ENCODE results near the gene WNT11.

The WNT11 gene

DNA sequence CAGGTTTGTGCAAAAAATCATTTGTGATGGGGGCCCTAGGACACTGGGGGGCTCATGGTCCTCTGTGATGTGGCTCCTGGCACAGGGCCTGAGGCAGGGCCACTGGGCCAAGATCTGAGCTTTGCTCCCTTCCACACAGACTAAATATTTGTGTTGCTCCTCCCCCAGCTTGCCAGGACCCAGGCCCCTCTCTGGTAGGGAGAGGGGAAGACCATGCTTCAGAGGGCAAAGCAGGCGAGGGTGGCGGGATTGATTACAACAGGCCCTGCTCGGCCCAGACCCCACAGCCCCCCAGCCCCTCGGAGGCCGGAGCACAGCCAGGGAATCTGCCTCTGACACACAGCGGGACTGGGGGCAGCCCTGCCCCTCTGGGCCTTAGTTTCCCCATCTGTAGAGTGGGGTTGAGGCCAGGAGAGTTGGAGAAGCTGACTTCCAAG lies 29.0 kb downstream of the WNT11 start:
- DNase-seq: no peak

DNA sequence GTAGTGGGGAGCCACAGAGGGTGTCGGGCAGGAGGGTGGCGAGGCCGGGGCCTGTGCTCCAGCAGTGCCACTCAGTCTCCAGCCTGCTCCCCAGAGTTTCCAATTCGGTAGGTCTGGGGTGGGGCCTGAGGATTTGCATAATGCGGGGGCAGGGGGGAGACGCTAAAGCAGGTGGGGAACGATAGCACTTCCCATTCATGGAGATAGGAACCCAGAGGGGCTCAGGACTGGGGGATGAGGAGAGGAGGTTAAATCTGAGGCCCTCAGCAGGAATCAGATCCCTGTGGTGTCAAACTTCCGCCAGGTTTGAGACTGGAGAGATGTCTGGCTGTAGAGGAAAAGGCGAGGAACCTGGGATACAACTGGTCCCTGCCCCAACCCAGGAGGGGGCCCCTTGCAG lies 29.8 kb downstream of the WNT11 start:
- DNase-seq: no peak

DNA sequence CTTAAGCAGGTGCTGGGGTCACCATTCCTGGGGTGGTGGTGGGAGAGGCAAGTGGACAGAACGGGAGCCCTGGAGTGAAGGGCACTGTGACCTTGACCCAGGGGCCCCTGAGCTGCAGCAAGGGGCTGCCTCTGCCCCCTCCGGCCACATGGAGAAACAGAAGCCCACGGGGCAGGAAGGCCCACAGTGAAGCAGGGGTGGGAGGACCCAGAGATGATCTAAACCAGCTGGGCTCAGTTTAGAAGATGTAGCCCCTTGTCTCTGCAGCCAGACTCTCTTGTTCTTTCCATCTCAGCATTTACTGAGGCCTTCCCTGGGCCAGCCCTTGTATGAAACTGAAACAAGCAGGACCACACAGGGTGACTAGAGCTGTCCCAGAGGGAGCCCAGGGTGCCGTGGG lies 30.5 kb downstream of the WNT11 start:
- no peak for DNase-seq

DNA sequence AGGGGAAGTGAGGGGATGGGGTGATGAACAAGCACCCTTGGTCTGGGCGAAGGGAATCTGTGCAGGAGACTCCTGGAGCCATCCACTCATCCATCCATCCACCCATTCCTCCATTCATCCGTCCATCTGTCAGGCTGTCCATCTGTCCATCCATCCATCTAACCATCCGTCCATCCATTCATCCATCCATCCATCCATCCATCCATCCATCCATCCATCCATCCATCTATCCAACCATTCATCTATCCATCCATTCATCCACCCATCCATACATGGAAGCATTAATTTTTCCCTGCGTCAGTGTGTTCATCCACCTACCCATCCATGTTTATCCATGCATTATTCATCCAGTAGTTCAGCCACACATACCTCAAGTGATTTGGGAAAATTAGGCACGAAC lies 32.0 kb downstream of the WNT11 start:
- DNase-seq: no peak

DNA sequence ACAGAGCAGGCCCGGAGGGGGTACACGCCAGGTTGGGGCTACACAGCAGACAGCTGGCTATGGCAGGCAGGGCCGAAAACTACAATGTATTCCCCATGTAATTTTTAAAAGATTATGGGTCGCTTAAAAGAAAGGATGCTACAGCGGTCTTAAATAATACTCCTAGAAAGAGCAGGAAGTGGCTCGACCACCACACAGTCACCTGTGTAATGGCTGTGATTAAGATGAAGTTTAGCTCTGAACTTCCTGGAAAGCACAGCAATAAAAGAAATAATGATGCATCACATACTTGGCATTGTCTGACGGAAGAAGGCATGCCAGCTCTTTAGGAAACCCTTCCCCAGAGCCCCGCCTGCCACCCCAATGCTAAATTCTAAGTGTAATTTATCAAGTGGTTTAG lies 32.6 kb downstream of the WNT11 start:
- no peak for DNase-seq

DNA sequence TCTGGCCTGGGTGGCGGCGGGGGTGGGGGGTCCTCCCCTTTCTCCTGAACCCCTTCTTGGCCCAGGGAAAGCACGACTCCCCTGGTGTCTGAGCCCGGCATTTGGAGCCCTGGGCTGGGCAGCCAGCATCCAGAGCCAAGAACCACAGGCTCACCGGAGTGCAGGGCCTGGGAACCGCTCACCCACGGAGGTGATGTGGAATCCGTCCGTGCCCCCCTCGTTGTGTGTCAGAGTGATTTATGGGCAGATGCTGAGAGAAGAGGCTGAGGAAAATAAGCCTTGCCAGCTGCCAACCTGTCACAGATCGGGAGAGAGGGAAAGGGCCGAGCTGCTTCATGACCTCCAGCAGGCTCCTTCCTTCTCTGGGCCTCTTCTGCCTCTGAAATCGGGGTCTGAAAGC lies 33.7 kb downstream of the WNT11 start:
- no peak for DNase-seq

DNA sequence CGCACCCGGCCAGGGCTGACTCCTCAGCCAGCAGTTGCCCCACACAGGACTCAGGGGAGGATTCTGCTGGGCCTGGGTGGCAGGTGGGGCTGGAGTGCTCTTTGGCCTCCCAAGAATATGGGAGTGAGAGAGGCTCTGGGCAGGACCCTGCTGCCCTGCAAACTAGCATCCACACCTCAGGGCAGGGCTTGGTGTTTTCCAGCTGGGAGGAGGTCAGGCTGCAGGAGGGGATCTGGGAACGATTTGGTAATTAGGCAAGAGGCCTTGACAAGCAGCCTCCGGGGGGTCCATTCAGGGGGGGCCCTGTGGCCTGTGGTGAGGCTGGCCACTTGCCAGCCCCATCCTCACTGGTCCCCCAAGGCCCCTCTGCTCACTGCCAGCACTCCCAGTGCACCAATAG lies 35.8 kb downstream of the WNT11 start:
- DNase-seq: no peak

DNA sequence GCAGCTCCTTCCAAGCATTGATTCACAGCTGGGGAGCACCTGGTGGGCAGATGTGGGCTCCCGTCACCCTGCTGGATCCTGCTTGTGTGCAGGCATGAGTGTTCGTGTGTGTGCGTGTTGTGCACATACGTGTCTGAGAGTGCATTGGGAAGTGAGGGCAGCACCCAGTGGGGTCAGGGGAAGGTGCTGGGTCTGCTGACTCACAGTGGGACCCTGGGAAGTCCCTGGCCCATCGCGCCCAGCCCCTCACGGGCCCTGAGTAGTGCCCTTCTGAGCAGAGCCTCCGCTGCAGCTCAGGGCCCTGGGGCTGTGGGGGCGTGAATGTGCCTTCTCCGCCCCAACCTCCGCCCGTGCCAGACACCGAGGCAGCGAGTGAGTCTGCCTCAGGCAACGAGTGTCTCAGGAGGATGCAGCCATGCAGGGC lies 36.8 kb downstream of the WNT11 start:
- DNase-seq: peak in 1 of 56 donors; percentile 9

DNA sequence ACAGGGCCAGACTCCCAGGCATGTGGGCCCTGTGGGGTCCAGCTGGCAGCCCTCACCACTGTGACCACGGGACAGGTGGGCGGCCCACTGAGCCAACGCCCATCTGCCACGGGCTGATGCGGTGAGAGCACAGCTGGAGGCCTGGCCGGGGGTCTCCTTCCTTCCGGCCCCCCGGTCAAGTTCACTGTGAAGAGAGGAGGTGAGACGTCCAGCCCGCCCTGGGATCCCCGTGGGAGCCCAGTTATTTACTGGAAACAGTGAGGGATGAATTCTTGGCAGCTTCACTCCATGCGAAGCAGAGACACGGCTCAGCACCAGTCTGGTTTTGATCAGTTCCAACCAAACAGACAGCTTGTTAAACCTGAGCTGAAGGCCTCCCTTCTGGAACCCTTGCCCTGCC lies 38.7 kb downstream of the WNT11 start:
- DNase-seq: no peak

DNA sequence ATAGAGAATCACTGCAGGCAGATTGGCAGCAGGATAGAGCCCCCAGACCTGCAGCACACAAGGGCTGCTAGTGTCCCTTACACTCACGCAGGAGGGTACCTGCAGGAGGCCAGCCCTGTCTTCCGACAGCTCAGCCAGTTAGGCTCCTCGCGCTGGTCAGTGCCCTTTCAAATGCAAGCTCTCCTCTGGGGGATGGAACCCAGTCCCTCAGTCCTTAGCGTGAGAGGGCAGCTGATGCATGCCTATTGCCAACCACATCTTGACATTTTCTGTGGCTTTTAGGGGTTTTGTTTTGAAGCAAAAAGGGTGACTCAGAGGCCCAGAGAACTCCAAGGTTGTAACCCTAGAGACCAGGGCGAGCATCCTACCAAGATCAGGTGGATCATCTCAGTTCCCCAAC lies 40.0 kb downstream of the WNT11 start:
- DNase-seq: no peak

DNA sequence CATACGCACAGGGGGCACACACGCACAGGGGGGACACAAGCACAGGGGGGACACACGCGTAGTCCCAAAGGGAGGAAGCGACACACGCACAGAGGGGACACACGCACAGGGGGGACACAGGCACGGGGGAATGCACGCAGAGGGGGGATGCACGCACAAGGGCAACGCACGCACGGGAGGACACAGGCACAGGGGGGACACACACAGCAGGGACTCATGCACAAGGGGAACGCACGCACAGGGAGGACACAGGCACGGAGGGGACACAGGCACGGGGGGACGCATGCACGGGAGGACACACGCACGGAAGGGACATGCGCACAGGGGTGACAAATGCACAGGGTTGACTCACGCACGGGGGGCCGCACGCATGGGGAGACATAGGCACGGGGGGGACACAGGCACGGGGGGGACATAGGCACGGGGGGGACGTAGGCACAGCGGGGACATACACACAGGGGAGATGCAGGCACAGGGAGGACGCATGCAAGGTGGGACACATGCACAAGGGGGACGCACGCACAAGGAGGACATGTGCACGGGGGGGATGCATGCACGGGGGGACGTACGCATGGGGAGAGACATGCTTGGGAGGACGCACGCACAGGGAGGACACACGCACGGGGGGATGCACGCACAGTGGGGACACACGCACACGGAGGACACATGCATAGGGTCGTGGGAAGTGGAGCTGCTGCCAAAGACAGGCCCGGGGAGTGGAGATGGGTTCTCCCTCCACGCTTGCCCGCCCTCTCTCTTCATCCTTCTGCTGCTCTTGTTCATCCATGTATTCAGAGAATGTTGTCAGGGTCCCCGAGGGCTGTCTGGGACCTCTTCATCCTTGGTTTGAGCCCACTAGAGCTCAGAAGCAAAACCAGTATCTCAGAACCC lies 41.2 kb downstream of the WNT11 start:
- no peak for DNase-seq

DNA sequence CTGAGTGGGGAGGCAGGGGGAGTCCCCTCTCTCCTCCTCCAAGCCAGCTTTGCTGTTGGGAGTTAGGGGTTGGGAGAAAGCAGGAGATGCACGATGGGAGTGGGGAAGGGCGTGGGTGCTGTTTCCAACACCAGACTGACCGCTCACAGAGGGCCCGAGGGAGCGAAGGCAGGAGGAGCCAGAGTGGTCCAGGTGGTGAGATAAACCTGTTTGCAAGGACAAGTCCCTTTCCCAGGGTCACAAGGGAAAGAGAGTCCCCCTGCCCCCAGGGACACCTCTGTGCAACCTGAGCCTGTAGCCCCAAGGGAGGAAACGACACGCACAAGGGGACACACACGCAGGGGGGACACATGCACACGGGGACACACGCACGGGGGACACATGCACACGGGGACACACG lies 42.2 kb downstream of the WNT11 start:
- DNase-seq: no peak

DNA sequence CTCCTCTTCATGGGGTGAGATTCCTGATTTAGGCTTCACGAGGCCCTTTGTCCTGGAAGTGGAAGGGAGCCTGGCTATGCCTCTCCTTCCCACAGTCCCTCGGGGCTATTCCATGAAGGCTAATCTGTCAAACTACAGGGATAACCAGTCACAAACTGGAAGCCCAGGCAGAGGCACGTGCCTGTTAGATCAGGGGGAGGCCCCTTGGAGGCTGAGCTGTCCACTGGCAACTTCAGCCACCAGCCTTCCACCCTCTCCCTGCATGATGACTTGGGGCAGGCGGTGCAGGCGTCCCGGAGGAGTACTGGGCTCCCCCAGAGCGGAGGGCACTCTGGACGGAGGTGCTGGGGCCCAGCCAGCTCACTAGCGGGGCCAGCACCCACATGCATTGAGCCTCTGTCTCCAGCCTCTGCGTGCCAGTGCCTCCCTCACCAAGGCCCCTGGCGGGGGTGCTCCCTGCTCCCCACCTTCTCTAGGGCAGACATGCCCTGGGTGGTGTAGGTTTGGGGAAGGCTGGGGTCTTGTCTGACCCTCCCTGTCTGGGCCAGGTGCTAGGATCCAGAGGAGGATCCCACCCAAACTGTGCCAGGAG lies 42.9 kb downstream of the WNT11 start:
- no peak for DNase-seq

DNA sequence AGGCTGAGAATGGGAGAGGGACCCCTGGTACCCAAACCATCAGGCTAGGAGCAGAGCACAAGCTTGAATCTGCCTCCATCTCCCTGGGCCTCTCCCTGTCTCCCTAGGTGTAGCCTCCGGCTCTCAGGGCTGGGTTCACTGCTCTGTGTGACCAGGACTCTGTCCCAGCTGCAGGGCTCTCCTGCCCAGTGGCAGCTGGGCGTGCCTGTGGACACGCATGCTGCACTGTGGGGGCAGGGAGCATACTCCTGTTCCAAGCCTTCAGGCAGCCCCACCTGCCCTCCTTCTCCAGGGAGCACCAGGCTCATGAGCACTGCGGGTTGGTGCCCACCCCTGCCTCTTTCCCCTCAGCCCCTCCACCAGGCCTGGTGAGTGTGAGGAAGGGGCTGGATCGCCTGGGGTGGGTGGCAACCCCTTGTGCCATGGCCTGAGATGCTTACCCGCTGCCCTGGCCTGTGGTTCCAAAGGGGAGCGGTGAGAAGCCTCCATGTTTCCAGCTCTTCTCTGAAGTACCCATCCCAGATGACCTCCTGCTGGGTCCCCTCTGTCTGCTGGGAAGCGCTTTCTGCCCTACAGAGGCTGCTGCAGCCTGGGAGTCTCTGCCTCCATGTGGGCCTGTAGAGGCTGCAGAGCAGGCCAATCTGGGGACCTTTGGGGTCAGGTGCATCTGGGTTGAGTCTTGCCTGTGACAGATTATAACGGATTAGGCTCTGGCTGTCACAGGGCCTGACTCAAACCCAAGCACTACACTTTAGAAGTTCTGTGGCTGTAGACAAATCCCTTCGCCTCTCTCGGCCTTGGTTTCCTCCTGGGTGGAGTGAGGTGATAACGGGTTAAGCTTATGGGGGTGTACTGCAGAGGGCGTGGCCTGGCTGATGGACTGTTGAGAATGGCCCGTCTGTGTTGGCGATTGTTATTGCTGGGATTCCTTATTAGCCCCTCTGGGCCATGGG lies 43.7 kb downstream of the WNT11 start:
- DNase-seq: no peak

DNA sequence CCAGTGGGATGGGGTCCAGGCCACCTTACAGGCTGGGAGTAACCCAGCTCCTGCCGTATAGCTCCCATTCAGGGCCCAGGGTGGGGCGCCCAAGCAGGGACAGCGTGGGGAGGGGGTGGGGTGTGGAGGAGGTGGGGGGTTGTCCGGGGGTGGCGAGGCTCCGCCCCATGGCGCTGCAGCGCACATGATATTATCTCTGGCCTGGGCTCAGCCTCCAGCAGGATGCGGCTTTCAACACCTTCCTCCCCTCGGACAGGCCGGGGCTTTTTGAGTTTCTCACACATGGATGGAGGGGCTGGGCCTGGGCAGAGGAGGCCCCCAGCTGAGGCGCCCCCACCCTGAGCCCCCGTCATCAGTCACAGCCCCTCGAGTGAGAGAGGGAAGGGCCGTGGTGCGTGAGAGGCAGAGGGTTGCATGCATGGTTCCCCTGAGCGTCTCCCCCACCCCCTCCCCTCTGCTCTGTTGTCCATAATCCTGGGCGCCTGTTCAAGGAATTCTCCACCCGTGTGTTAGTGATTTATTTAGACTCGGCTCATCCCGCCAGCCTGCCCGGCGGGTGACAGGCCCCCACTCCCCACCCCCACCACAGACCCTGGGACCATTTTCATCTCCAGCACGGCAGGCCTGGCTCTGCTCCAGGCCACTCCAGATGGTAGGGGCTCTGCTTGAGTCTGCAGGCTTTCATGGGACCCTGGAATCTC lies 44.9 kb downstream of the WNT11 start:
- no peak for DNase-seq

DNA sequence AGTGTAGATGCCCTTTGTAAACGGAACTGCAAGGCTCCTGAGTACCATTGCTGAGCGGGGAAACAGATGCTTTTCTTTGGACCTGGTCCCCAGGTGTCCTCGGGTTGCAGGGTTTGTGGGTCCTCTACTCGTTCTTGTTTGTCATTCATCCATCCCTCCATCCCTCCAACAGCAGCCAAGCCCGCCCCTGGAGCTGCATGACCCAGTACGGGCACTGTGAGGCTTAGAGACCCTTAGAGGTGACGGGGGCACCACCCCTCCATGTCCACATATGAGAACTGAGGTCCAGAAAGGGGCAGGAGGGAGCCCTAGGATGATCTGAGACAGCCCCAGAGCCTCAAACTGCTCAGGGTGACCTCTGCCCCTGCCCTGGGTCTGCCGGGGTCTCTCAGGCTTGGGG lies 45.4 kb downstream of the WNT11 start:
- no peak for DNase-seq

DNA sequence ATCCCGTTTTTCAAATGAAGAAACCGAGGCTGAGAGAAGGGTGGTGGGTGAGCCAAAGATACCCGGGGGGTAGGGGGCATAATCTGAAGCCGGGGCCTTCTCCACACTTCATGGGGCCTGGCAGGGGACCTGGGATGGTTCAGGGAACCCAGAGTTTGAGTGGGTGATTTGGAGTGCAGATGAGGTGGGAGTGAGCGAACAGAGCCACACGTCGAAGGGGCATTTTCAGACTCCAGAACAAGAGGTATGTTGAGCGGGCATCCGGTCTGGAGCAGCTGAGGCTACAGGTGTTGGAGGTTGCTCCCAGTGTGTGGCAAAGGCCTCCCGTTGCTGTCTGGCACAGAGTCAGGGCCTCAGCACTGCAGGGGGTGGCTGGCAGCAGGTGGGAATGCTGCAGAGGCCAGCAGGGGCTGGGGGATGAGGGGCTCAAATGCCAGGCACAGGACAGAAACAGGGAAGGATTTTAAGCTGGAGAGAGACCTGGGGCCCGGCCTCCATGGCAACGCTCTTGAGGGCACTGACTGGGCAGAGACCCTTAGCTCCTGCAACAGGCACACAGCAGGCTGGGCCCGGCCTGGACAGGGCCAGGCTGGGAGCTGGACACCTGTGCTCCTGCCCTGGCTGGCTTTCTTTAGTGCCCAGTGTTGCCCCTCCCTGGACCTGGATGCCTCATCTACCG lies 46.2 kb downstream of the WNT11 start:
- DNase-seq: no peak

DNA sequence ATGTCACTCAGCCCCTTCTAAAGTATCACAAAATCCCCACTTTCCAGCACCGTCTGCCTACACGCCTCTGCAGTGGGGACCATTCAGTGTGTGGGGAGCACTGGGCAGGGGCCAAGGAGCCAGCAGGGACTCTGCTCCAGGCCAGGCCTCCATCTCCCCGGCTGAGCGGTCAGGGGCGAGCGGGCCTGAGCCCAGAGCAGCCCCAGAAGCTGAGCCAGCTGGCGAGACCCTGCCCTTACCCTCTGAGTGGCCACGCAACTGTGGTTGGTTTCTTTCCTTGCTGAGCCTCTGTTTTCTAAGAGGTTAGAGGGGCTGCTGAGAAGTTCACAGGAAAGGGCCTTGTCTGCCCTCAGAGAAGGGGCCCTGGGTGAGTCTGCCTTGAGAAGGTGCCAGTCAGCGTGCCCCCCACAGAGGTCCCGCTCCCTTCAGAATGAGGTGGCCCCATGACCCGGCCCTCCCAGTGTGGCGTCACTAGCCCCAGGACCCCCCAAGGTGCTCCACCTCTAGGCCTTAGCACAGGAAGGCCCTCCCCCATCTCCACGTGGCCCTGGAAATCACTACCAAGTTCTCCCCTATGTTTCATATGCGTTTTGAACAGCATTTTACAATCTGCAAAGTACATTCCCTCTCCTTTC lies 46.9 kb downstream of the WNT11 start:
- no peak for DNase-seq

DNA sequence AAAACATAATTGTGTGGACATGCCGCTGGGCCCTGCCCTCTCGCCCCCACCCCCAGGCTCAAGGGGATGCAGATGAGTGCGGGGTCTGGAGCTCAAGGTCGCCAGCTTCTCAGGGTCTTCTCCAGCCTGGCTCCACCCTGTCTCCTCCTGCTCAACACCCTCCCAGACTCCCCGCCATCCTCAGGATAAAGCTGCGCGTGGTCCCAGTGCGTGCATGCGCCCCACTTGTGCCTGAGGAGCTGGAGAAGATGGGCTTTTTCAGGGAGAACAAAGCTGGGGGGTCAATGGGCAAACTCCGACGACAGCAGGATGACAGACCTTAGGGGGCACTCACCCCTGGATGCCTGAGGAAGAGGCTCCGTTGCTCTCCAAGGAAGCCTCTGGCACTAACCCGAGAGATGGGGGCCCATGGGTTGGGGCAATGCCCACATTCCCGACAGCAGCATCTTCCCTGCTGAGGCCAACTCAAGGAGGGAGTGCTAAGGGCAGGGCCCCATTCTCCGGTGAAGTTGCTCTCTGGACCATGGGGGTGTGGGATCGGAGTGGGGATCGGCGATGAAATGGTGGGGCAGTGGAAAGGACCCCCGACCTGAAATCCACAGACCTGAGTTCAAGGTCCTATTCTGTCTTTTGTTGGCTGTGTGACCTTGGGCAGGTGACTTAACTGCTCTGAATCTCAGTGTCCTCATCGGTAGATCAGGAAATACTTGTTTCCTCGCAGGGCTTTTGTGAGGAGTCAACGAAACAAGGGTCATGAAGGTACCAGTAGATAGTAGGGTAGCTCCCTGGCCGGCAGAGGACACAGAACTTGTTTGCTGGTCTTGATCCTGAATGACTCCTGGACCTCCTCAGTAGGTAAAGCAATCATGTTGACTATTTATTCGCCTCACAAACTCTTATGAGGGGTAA lies 47.7 kb downstream of the WNT11 start:
- DNase-seq: no peak

Data from nucleus accumbens (tissue), 56 donors.